Measurements from ENCODE around the gene TSPEAR. TPM values are rescaled to one million over a fixed set of nuclear protein-coding genes. Genes with fewer than 3 reads are reported as not detected.

TSPEAR gene
- total RNA-seq, 1 donor from 2014 or later = not detected

DNA sequence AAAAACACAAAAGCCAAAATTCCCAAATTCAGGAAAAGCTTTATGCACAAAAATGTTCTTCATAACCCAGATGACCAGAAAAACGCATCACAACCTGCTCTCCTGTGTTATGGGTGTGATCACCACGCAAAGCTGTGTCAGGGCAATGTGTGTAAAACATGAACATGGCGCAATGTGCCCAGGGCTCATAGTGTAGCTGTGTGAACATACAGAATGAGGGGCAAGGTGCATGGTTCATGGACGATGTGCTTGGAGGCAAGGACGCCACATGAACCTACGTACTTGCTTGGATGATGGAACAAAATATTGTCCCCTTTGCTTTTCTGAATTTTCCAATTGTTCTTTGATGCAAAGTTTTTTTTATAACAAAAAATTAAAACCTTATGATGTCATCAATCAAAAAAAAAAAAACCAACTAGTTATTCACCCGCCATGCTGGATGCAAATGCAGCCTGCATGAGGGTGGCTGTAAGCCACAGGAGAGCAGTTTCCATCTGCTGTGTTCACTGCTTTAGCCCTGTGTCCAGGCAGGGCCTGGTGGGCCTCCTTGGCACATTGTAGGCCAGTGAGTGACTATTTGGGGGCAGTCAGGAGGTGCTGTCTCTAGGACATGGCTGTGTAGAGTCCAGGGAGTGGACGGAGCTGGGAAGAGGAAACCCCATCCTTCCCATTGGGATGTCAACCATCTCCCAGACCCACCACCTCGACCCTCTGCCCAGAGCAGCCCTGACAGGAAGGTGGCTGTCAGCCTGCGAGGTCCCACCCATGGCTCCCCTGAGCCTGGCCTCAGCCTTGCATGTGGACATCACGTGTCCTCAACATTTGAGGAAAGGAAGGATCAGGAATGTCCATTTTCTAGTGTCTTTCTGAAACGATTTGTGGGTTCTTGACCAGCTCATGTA is 185.0 kb downstream of the TSPEAR start:
- TF ChIP-seq CTCF (conservative IDR thresholded peaks at IDR 0.05; ENCODE audit: low read depth, low read length) = no peak
- DNase-seq (ENCODE audit: low read depth) = no peak
- H3K4me3 ChIP-seq (ENCODE audit: low read depth, low read length) = no peak overlapping the region

GRCh38 chr21:44525391-44526095 is 185.8 kb downstream of the TSPEAR start:
- no peak for TF ChIP-seq CTCF (conservative IDR thresholded peaks at IDR 0.05; ENCODE audit: low read depth, low read length)
- DNase-seq (ENCODE audit: low read depth) = no peak
- no peak overlapping the region for H3K4me3 ChIP-seq (ENCODE audit: low read depth, low read length)

- TF ChIP-seq CTCF (conservative IDR thresholded peaks at IDR 0.05; ENCODE audit: low read depth, low read length) = no peak
- DNase-seq (ENCODE audit: low read depth) = no peak
- no peak overlapping the region for H3K4me3 ChIP-seq (ENCODE audit: low read depth, low read length)
Measured at GRCh38 chr21:44524414-44525371, 186.7 kb downstream of the TSPEAR start.

- no peak overlapping the region for H3K4me3 ChIP-seq (ENCODE audit: low read depth, low read length)
- no peak for DNase-seq (ENCODE audit: low read depth)
- TF ChIP-seq CTCF (conservative IDR thresholded peaks at IDR 0.05; ENCODE audit: low read depth, low read length) = no peak
Measured at GRCh38 chr21:44523567-44524413, 187.6 kb downstream of the TSPEAR start.

DNA sequence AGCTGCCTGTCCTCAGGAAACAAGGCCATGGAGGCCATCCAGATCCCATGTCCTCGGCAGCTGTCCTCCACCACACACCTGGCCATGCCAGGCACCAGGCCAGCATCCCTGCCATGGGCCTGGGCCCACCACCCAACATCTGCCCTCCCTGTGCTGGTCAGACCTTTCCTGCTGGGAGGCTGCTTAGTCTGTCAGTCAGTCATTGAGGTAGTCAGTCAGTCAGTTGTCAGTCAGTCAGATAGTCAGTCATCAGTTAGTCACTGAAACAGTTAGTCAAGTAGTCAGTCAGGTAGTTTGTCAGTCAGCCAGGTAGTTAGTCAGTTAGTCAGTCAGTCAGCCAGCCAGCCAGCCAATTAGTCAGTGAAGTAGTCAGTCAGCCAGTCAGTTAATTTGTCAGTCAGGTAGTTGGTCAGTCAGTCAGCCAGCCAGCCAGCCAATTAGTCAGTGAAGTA is 188.6 kb downstream of the TSPEAR start:
- DNase-seq (ENCODE audit: low read depth) = no peak
- TF ChIP-seq CTCF (conservative IDR thresholded peaks at IDR 0.05; ENCODE audit: low read depth, low read length) = no peak
- H3K4me3 ChIP-seq (ENCODE audit: low read depth, low read length) = no peak overlapping the region

Measured in epithelial cell of proximal tubule (primary cell).